HG03095 (cell line): ENCODE measurements around the gene NCAPG.
"Not testable (repeated sequence)": the region's sequence is repeated elsewhere in the genome, so short reads cannot be mapped to it uniquely, and the experiment has no call there.

Source experiments
- ATAC-seq: cut with Tn5 transposase; IDR thresholded peaks from one replicate; pipeline ENCODE4 v1.9.1; 2021; ENCODE audit warnings: moderate library complexity; ENCODE audit not compliant: unreplicated experiment

NCAPG gene

GRCh38 chr4:17794730-17795129 lies 16.0 kb upstream of the NCAPG start:
- ATAC-seq: no peak

GRCh38 chr4:17797808-17798207 lies 13.0 kb upstream of the NCAPG start:
- no peak for ATAC-seq

- no peak for ATAC-seq
Measured at GRCh38 chr4:17805580-17806155, 5.1 kb upstream of the NCAPG start.

- ATAC-seq: no peak
Measured at GRCh38 chr4:17807446-17807845, 3.3 kb upstream of the NCAPG start.

GRCh38 chr4:17809667-17810066 lies 1.1 kb upstream of the NCAPG start:
- ATAC-seq: no peak

- peak; percentile 26 for ATAC-seq
Measured at GRCh38 chr4:17811078-17811603, 362 bp downstream of the NCAPG start.

GRCh38 chr4:17812125-17812524 lies 1.3 kb downstream of the NCAPG start:
- no peak for ATAC-seq

GRCh38 chr4:17812801-17813200 lies 2.0 kb downstream of the NCAPG start:
- ATAC-seq: no peak

GRCh38 chr4:17814140-17814539 lies 3.4 kb downstream of the NCAPG start:
- no peak for ATAC-seq

GRCh38 chr4:17816142-17816541 lies 5.4 kb downstream of the NCAPG start:
- ATAC-seq: no peak

GRCh38 chr4:17817027-17817426 lies 6.2 kb downstream of the NCAPG start:
- peak; percentile 66 for ATAC-seq

- no peak for ATAC-seq
Measured at GRCh38 chr4:17823871-17824669, 13.3 kb downstream of the NCAPG start.

- ATAC-seq: no peak
Measured at GRCh38 chr4:17846266-17846665, 35.5 kb downstream of the NCAPG start.

- ATAC-seq: not testable (repeated sequence)
Measured at GRCh38 chr4:17850295-17850694, 39.5 kb downstream of the NCAPG start.

GRCh38 chr4:17851959-17852358 lies 41.2 kb downstream of the NCAPG start:
- no peak for ATAC-seq

GRCh38 chr4:17854036-17854435 lies 43.3 kb downstream of the NCAPG start:
- no peak for ATAC-seq

- ATAC-seq: no peak
Measured at GRCh38 chr4:17859793-17860406, 49.1 kb downstream of the NCAPG start.

GRCh38 chr4:17861906-17862305 lies 51.1 kb downstream of the NCAPG start:
- ATAC-seq: not testable (repeated sequence)

- no peak for ATAC-seq
Measured at GRCh38 chr4:17865866-17866363, 55.1 kb downstream of the NCAPG start.

GRCh38 chr4:17866810-17867209 lies 56.0 kb downstream of the NCAPG start:
- ATAC-seq: no peak

- no peak for ATAC-seq
Measured at GRCh38 chr4:17867276-17867675, 56.5 kb downstream of the NCAPG start.

GRCh38 chr4:17869327-17869726 lies 58.5 kb downstream of the NCAPG start:
- ATAC-seq: no peak
